Fibroblast of pulmonary artery (primary cell): ENCODE measurements around the gene FGD2.

Experiments
- DNase-seq: peaks from one replicate; pipeline ENCODE4 v3.0.0-alpha.2; 2010; ENCODE audit warnings: low read depth
- H3K4me3 ChIP-seq: replicated peaks from 2 replicates; pipeline ENCODE4 v1.5.1; 2011; ENCODE audit warnings: low read depth, mild to moderate bottlenecking, control low read depth, low read length, moderate library complexity
- TF ChIP-seq, protein P1 (sequence below): IDR thresholded peaks from 2 replicates; pipeline ENCODE4 v1.5.1; 2011; ENCODE audit warnings: mild to moderate bottlenecking, control low read depth, low read length, inconsistent platforms; ENCODE audit errors: missing control alignments

The FGD2 gene

DNA sequence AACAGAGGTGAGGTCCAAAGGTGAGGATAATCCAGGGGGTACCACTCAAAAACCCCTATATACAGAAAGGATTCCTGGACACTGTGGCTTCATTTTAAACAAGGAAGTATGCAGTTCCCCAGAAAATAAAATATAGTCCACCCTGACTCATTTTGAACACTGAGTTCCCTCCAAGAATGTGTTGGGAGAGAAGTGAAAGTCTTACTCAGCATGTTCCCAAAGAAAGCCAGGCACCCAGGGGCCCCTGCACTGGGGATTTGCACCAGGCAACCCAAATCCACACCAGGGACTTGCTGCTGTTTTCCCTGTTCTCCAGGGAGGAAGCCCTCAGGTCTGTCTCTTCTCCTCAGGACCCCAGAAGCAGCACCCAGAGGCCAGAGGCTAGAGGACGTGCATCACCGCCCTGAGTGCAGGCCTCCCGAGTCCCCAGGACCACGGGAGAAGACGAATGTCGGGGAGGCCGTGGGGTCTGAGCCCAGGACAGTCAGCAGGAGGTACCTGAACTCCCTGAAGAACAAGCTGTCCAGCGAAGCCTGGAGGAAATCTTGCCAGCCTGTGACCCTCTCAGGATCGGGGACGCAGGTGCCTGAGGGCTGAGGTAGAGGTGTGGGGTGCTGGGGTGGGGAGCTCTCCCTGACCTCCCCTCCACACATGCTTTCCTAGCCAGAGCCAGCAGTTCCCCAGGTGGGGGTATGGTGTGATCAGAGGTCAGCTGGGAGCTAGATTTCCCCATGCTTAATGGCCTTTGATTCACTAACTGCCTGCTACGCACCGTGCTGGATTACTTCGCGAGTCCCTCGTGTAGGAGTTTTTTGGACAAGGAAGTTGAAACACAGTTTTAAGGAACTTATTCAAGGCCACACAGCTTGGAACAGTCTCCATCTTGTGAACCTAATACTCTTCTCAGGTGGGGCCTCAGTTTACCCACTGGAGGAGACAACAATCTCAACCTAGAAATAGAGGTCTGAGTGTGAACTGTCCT lies 3.3 kb downstream of the FGD2 start:
- DNase-seq = no peak
- TF ChIP-seq, protein P1, sequence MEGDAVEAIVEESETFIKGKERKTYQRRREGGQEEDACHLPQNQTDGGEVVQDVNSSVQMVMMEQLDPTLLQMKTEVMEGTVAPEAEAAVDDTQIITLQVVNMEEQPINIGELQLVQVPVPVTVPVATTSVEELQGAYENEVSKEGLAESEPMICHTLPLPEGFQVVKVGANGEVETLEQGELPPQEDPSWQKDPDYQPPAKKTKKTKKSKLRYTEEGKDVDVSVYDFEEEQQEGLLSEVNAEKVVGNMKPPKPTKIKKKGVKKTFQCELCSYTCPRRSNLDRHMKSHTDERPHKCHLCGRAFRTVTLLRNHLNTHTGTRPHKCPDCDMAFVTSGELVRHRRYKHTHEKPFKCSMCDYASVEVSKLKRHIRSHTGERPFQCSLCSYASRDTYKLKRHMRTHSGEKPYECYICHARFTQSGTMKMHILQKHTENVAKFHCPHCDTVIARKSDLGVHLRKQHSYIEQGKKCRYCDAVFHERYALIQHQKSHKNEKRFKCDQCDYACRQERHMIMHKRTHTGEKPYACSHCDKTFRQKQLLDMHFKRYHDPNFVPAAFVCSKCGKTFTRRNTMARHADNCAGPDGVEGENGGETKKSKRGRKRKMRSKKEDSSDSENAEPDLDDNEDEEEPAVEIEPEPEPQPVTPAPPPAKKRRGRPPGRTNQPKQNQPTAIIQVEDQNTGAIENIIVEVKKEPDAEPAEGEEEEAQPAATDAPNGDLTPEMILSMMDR = no peak
- no peak overlapping the region for H3K4me3 ChIP-seq

DNA sequence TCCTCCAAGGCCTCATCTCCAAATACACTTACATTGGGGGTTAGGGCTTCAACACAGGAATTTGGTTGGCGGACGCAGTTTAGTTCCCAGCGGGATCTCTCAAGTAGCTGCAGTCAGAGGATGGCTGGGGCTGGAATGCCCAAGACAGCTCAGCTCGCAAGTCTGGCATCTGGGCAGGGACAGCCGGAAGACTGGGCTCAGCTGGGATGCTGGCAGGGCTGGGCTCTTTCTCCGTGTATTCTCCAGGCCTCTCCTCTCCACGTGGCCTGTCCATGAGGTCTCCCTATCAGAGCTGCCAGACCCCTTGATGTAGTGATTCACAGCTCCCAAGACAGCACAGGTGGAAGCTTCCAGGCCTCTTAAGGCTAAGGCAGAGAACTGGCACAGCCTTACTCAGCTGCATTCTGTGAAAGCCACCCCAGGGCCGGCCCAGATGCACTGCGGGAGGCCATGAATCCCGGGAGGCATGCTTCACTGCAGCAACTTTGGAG lies 5.0 kb downstream of the FGD2 start:
- no peak for DNase-seq
- TF ChIP-seq, protein P1 = no peak
- H3K4me3 ChIP-seq = no peak overlapping the region

DNA sequence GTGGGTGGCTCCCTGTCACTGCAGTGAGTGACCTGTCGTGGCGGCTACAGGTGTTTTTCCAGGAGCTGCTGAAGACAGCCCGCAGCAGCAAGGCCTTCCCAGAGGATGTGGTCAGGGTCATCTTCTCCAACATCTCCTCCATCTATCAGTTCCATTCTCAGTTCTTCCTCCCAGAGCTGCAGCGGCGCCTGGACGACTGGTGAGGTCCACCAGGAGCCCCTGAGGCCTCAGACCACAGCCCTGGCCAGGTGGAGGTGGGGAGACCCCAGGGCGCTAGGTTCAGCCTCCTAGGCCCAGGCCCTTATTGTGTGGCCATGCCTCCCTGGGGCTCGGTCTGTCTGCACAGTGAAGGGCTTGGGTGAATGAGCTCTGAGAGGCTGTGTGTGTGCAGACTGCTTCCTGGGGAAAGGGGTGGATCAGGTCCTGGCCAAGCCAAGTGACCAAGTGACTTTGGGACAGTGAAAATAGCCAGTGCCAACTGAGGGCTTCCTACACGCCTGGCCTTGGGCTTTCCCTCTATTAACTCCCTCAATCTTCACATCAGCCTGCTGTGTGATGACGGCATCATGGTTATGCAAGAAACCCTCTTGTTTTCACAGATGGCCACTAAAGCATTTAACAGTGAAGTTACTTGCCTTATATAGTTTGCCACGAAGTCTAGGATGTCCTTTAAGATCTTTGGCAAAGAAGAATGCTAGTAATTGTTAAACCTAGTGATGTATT lies 6.4 kb downstream of the FGD2 start:
- peak; percentile 73 for DNase-seq
- H3K4me3 ChIP-seq = no peak overlapping the region
- TF ChIP-seq, protein P1 = no peak

DNA sequence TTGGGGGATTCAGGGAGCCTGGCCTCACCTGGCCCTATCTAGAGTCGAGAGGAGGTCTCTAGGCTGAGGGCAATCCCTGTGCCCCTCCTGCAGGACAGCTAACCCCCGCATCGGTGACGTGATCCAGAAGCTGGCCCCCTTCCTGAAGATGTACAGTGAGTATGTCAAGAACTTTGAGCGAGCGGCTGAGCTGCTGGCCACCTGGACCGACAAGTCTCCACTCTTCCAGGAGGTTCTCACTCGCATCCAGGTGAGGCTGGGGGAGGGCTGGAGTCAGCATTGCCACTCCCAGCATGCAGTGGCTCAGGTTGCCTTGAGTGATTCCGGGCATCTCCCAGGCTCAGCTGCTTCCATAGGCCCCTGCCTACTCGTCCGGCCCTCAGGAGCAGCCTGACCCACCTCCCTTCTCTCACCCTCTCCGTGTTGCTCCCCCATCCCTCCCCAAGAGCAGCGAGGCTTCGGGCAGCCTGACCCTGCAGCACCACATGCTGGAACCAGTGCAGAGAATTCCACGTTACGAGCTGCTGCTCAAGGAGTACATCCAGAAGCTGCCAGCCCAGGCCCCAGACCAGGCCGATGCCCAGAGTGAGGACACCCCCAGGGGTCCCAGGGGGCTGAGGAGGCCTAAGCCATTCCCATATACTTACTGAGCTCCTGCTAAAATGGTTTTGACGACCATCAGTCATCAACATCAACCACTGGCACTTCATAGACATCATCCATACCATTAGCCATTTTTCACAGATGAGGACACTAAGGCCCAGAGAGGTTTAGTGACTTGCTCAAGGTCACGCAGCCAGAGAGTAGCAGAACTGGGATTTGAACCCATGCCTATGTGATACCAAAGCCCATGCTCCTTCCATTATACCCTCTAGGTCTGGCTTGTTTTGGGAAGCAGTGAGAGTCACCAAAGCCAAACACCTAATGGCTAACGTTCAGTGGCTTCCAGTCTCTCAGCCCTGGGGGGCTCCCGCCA lies 8.3 kb downstream of the FGD2 start:
- no peak for DNase-seq
- H3K4me3 ChIP-seq = no peak overlapping the region
- TF ChIP-seq, protein P1 = no peak

DNA sequence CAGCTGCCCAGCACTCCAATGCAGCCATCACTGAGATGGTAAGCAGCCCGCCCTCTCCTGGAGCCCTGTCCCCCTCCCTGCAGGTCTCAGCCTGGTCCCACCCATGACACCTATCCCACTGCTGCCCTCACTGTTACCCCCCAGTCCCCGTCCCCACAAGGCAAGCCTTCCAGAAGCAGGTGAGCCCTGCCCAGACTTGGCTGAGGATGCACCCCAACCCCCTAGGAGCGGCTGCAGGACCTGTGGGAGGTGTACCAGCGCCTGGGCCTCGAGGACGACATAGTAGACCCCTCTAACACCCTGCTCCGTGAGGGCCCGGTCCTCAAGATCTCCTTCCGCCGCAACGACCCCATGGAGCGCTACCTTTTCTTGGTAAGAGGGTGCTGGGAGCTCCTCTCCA lies 9.2 kb downstream of the FGD2 start:
- no peak overlapping the region for H3K4me3 ChIP-seq
- DNase-seq = no peak
- TF ChIP-seq, protein P1 = no peak

DNA sequence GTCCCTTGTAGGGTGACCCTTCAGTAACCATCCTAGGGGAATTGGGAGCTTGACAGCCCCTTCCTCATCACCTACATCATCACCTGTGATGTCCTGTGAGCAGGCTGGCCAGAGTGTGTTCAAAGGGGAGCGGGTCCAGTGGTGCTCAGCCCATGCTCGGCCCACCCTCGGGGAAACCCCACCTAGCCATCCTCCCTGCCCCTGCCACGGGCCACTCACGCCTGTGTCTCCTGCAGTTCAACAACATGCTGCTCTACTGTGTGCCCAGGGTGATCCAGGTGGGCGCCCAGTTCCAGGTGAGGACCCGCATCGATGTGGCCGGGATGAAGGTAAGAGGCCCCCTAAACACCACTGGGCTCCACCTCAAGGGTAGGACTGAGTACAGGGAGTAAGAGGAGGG lies 10.1 kb downstream of the FGD2 start:
- TF ChIP-seq, protein P1 = no peak
- DNase-seq = no peak
- H3K4me3 ChIP-seq = no peak overlapping the region
